SK-N-SH (cell line): ENCODE data around the gene EFCAB13. TPM values are rescaled to one million over a fixed set of nuclear protein-coding genes. Genes with fewer than 3 reads are reported as not detected.

Experiments
- CTCF ChIA-PET: fragments of 300-600, 350-600 bp; formaldehyde crosslinking; extraction: SDS; loops from one replicate; lab custom pipeline; 2021; lab: Yijun Ruan, JAX
- POLR2A ChIA-PET: fragments of 350-600 bp; sonication (Branson Sonifier 250); formaldehyde crosslinking; extraction: SDS; loops from one replicate; lab custom pipeline; 2020; ENCODE audit warnings: antibody characterized with exemption, inconsistent platforms; lab: Yijun Ruan, JAX
- DNase-seq: peaks from one replicate; pipeline ENCODE4 v3.0.0; 2012
- H2AFZ ChIP-seq: fragments of 200-600 bp; sonication (generic); 2 replicates; pipeline ENCODE4 v1.8.1; 2016; ENCODE audit warnings: antibody characterized with exemption, mild to moderate bottlenecking, low read depth
- H3F3A ChIP-seq: fragments of 200-600 bp; sonication (generic); replicated peaks from 2 replicates; pipeline ENCODE3; 2016; ENCODE audit warnings: antibody characterized with exemption, mild to moderate bottlenecking; ENCODE audit not compliant: insufficient read depth
- H3K27ac ChIP-seq, 2 experiments: fragments of 200-500 bp in 1 of 2; fragments of 200-600 bp in 1 of 2; sonication (Bioruptor generic) in 1 of 2; sonication (generic), shearing (Covaris generic) in 1 of 2; 2 replicates each; pipeline versions ENCODE4 v1.5.1 to v1.6.1; 2014 to 2016; ENCODE audit warnings: low read depth in 2 of 2, inconsistent platforms in 1 of 2, low read length in 1 of 2, mild to moderate bottlenecking in 1 of 2, mixed read lengths in 1 of 2
- H3K27me3 ChIP-seq: fragments of 200-600 bp; sonication (generic), shearing (Covaris generic); 2 replicates; pipeline ENCODE4 v1.6.1; 2016; ENCODE audit warnings: mixed run types; ENCODE audit not compliant: insufficient read depth
- H3K36me3 ChIP-seq, 2 experiments: fragments of 200-500 bp in 1 of 2; fragments of 200-600 bp in 1 of 2; sonication (Bioruptor generic) in 1 of 2; sonication (generic) in 1 of 2; replicated peaks in 1 of 2; 2 replicates each; pipeline versions ENCODE3 to v1.5.1; 2014 to 2016; ENCODE audit warnings: low read length in 1 of 2, mild to moderate bottlenecking in 1 of 2; ENCODE audit not compliant: insufficient read depth in 2 of 2, control insufficient read depth in 1 of 2
- H3K4me1 ChIP-seq, 2 experiments: fragments of 200-500 bp in 1 of 2; fragments of 200-600 bp in 1 of 2; sonication (Bioruptor generic) in 1 of 2; sonication (generic), shearing (Covaris generic) in 1 of 2; 2 replicates each; pipeline versions ENCODE4 v1.5.1 to v1.6.1; 2014 to 2016; ENCODE audit warnings: low read depth in 1 of 2, low read length in 1 of 2, mixed run types in 1 of 2; ENCODE audit not compliant: insufficient read depth in 2 of 2, control insufficient read depth in 1 of 2
- H3K4me2 ChIP-seq: fragments of 200-600 bp; sonication (generic), shearing (Covaris generic); 2 replicates; pipeline ENCODE4 v1.6.1; 2017; ENCODE audit warnings: mixed run types
- H3K4me3 ChIP-seq, 2 experiments: fragments of 200-500 bp in 1 of 2; fragments of 200-600 bp in 1 of 2; sonication (Bioruptor generic) in 1 of 2; sonication (generic), shearing (Covaris generic) in 1 of 2; 2 replicates each; pipeline versions ENCODE4 v1.5.1 to v1.8.1; 2014 to 2016; ENCODE audit warnings: low read depth in 2 of 2, inconsistent platforms in 1 of 2, low read length in 1 of 2, mild to moderate bottlenecking in 1 of 2, mixed read lengths in 1 of 2, moderate library complexity in 1 of 2
- H3K79me2 ChIP-seq: fragments of 200-600 bp; sonication (generic); 2 replicates; pipeline ENCODE4 v1.8.1; 2017; ENCODE audit warnings: mild to moderate bottlenecking; ENCODE audit not compliant: insufficient read depth
- H3K9ac ChIP-seq: fragments of 200-600 bp; sonication (generic); 2 replicates; pipeline ENCODE4 v1.6.1; 2017; ENCODE audit warnings: mixed run types
- H3K9me2 ChIP-seq: fragments of 200-600 bp; sonication (generic); 2 replicates; pipeline ENCODE4 v1.6.1; 2017; ENCODE audit warnings: mixed run types
- H3K9me3 ChIP-seq: fragments of 200-600 bp; sonication (generic); 2 replicates; pipeline ENCODE4 v1.6.1; 2017; ENCODE audit warnings: mixed run types, mild to moderate bottlenecking, moderate library complexity
- H4K20me1 ChIP-seq: fragments of 200-600 bp; sonication (generic); 2 replicates; pipeline ENCODE4 v1.6.1; 2017; ENCODE audit warnings: mild to moderate bottlenecking, mixed run types; ENCODE audit not compliant: insufficient read depth
- GABPA ChIP-seq: IDR thresholded peaks from 2 replicates; pipeline ENCODE4 v1.4.0; 2012; ENCODE audit warnings: low read depth, mild to moderate bottlenecking
- GATA2 ChIP-seq: sonication (generic); formaldehyde crosslinking; IDR thresholded peaks from 2 replicates; pipeline ENCODE4 v1.5.0; 2020; ENCODE audit warnings: mild to moderate bottlenecking, missing genetic modification reagents
- MAX ChIP-seq: IDR thresholded peaks from 2 replicates; pipeline ENCODE4 v1.4.0; 2012; ENCODE audit warnings: low read depth
- NFIC ChIP-seq: IDR thresholded peaks from 2 replicates; pipeline ENCODE4 v1.4.0; 2012; ENCODE audit warnings: borderline replicate concordance
- NRF1 ChIP-seq: IDR thresholded peaks from 2 replicates; pipeline ENCODE4 v1.6.1; 2012; ENCODE audit warnings: low read depth, mild to moderate bottlenecking, low read length
- PBX3 ChIP-seq: IDR thresholded peaks from 2 replicates; pipeline ENCODE4; 2012
- POLR2AphosphoS5 ChIP-seq: IDR thresholded peaks from 2 replicates; pipeline ENCODE4 v1.6.1; 2012; ENCODE audit warnings: low read depth, low read length
- RAD21 ChIP-seq: IDR thresholded peaks from 2 replicates; pipeline ENCODE4 v1.6.1; 2012; ENCODE audit warnings: mild to moderate bottlenecking, low read length
- REST ChIP-seq: IDR thresholded peaks from 2 replicates; pipeline ENCODE4 v1.6.1; 2012; ENCODE audit warnings: mild to moderate bottlenecking, low read depth, low read length, moderate library complexity
- RFX5 ChIP-seq: IDR thresholded peaks from 2 replicates; pipeline ENCODE4 v1.6.1; 2012; ENCODE audit warnings: mild to moderate bottlenecking, improper control_type of control experiment, low read length
- RXRA ChIP-seq: IDR thresholded peaks from 2 replicates; pipeline ENCODE4 v1.4.0; 2012; ENCODE audit warnings: low read depth, mild to moderate bottlenecking, borderline replicate concordance
- SIN3A ChIP-seq: IDR thresholded peaks from 2 replicates; pipeline ENCODE4 v1.6.1; 2012; ENCODE audit warnings: low read depth, mild to moderate bottlenecking, low read length, moderate library complexity, borderline replicate concordance
- SMC3 ChIP-seq: IDR thresholded peaks from 2 replicates; pipeline ENCODE4 v1.6.1; 2012; ENCODE audit warnings: low read depth, low read length, improper control_type of control experiment
- TCF12 ChIP-seq: IDR thresholded peaks from 2 replicates; pipeline ENCODE4 v1.4.0; 2012
- USF2 ChIP-seq: fragments of 150-350 bp; IDR thresholded peaks from 2 replicates; pipeline ENCODE4 v1.6.1; 2017; ENCODE audit warnings: antibody characterized with exemption, low read length, low read depth, borderline replicate concordance
- YY1 ChIP-seq: IDR thresholded peaks from 2 replicates; pipeline ENCODE4 v1.4.0; 2012; ENCODE audit warnings: low read depth, mild to moderate bottlenecking
- ZBTB33 ChIP-seq: IDR thresholded peaks from 2 replicates; pipeline ENCODE4 v1.4.0; 2012; ENCODE audit warnings: low read depth, borderline replicate concordance
- WGBS: methylation state at CpG from one replicate; pipeline ENCODE4 v1.1.6; 2017; ENCODE audit warnings: low lambda C conversion rate; 5-methylcytosine and 5-hydroxymethylcytosine counted together
- polyA plus RNA-seq, 3 experiments: library from polyadenylated mRNA; depleted of rRNA; stranded (reverse); fragments of >200 nt; gene quantifications; 2 replicates each; pipeline ENCODE4 v1.2.3, GENCODE V29; 2012

Gene EFCAB13
- polyA plus RNA-seq, 1 of the 3 experiments (the other 2 are of a cell fraction) = 0.16 TPM

- Histone ChIP-seq H3K9ac (no peak overlapping the region), H3K36me3 (no peaks in the 10 kb centered on the region), H3K9me2 (no peaks in the 10 kb centered on the region), H3K4me2 (no peak overlapping the region), H3K27ac (no peak overlapping the region), H3K79me2 (no peaks in the 10 kb centered on the region), H3K4me1 (0 out of 4 replicates have a peak, but pooled peaks cover 0 to 4% of the 10 kb centered on the region in 2 experiments), H3K27me3 (no peaks in the 10 kb centered on the region), H2AFZ (no peak overlapping the region), H3F3A (no peaks in the 10 kb centered on the region), H4K20me1 (no peaks in the 10 kb centered on the region), H3K9me3 (no peaks in the 10 kb centered on the region), H3K4me3 (no peak overlapping the region)
- no peak for TF ChIP-seq SIN3A
- no peak for TF ChIP-seq MAX
- TF ChIP-seq REST = no peak
- WGBS = 93% methylated on average over 6 of the region's 6 CpGs
- no peak for DNase-seq
- CTCF ChIA-PET = interaction anchor here (1.3 kb wide), 1 partner anchor 10 kb away, joined by 3 read pairs; no protein-coding TSS in a partner anchor
- POLR2A ChIA-PET = interaction anchor here (1.6 kb wide), 1 partner anchor 9 kb away, joined by 5 read pairs; no protein-coding TSS in a partner anchor
These were observed 38.8 kb upstream of the EFCAB13 start for GRCh38 chr17:47285003-47285402.

- Histone ChIP-seq H3K4me1 (no peaks in the 10 kb centered on the region), H3K27ac (no peak overlapping the region), H3K27me3 (no peaks in the 10 kb centered on the region), H3F3A (no peaks in the 10 kb centered on the region), H3K9me3 (no peaks in the 10 kb centered on the region), H3K36me3 (no peaks in the 10 kb centered on the region), H3K79me2 (no peaks in the 10 kb centered on the region), H3K4me2 (no peak overlapping the region), H2AFZ (no peak overlapping the region), H3K9ac (no peak overlapping the region), H3K4me3 (no peak overlapping the region), H3K9me2 (no peaks in the 10 kb centered on the region), H4K20me1 (no peaks in the 10 kb centered on the region)
- CTCF ChIA-PET = interaction anchor here (0.6 to 1.4 kb wide), 3 partner anchors 10 to 312 kb away, joined by 3 to 4 read pairs (median 3); no protein-coding TSS in a partner anchor
- WGBS = 92% methylated on average over 6 of the region's 6 CpGs
- no peak for DNase-seq
- no peak for TF ChIP-seq PBX3
- no peak for TF ChIP-seq GABPA
- TF ChIP-seq ZBTB33 = no peak
- no peak for TF ChIP-seq NFIC
- TF ChIP-seq TCF12 = no peak
- TF ChIP-seq YY1 = no peak
- TF ChIP-seq NRF1 = no peak
- TF ChIP-seq RAD21 = no peak
- no peak for TF ChIP-seq RXRA
- no peak for TF ChIP-seq POLR2AphosphoS5
- TF ChIP-seq SIN3A = no peak
- no peak for TF ChIP-seq GATA2 (CRISPR knock-in tag)
- no peak for TF ChIP-seq SMC3
- TF ChIP-seq USF2 = no peak
- TF ChIP-seq MAX = no peak
- TF ChIP-seq RFX5 = no peak
- POLR2A ChIA-PET = interaction anchor here (1.6 kb wide), 1 partner anchor 10 kb away, joined by 5 read pairs; no protein-coding TSS in a partner anchor
These were observed 37.4 kb upstream of the EFCAB13 start for GRCh38 chr17:47286198-47286914.
